ENCODE measurements around the gene ARMH3.

Gene ARMH3

DNA sequence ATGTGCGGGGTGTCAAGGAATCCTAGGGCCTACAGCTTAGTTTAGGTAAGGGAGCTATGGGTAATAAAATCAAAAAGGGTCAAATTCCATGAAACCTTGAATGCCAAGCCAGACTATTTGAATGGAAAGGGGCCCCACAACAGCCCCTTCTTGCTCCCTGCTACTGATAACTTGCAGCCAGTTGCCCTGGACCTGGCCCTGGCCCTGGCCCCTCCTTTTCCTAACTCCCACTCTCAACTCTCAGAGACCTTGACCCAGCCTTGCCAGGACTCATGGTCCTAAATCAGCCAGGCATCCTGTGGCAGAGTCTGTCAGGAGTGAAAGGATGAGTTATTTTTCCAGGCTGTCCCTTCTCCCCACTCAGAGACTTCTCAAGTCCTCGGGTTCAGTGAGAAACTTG is 218.2 kb downstream of the ARMH3 start:
- H3K27ac ChIP-seq (ENCODE audit: low read depth, low read length): no peak overlapping the region
- H3K4me3 ChIP-seq (ENCODE audit: low read length): no peak overlapping the region
- H3K4me2 ChIP-seq (ENCODE audit: low read length): no peak overlapping the region
- no peaks in the 10 kb centered on the region for H3K9me2 ChIP-seq (replicated peaks; ENCODE audit: control insufficient read depth, low read length)
- no peaks in the 10 kb centered on the region for H3K79me2 ChIP-seq (ENCODE audit: control insufficient read depth, low read length)
- no peaks in the 10 kb centered on the region; the same call in 1 of the 2 replicates for H4K20me1 ChIP-seq (ENCODE audit: control insufficient read depth, insufficient read depth, low read depth, low read length)
- H3K9me3 ChIP-seq (ENCODE audit: control insufficient read depth, insufficient read depth, low read length): no peaks in the 10 kb centered on the region
- H3K4me1 ChIP-seq (ENCODE audit: control insufficient read depth, low read length): peaks cover 41% of the 10 kb centered on the region
- TF ChIP-seq EZH2phosphoT487 (IDR thresholded peaks at IDR 0.05; ENCODE audit: borderline replicate concordance, low read length): no peak
- TF ChIP-seq, protein P1, sequence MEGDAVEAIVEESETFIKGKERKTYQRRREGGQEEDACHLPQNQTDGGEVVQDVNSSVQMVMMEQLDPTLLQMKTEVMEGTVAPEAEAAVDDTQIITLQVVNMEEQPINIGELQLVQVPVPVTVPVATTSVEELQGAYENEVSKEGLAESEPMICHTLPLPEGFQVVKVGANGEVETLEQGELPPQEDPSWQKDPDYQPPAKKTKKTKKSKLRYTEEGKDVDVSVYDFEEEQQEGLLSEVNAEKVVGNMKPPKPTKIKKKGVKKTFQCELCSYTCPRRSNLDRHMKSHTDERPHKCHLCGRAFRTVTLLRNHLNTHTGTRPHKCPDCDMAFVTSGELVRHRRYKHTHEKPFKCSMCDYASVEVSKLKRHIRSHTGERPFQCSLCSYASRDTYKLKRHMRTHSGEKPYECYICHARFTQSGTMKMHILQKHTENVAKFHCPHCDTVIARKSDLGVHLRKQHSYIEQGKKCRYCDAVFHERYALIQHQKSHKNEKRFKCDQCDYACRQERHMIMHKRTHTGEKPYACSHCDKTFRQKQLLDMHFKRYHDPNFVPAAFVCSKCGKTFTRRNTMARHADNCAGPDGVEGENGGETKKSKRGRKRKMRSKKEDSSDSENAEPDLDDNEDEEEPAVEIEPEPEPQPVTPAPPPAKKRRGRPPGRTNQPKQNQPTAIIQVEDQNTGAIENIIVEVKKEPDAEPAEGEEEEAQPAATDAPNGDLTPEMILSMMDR (IDR thresholded peaks at IDR 0.05; ENCODE audit: low read depth, low read length, poor library complexity, severe bottlenecking): no peak
- no peaks in the 10 kb centered on the region for H3F3A ChIP-seq (ENCODE audit: control insufficient read depth, insufficient read depth)
- no peaks in the 10 kb centered on the region for H3K36me3 ChIP-seq (ENCODE audit: control insufficient read depth, low read length)
- H3K27me3 ChIP-seq (ENCODE audit: control insufficient read depth, low read length): peaks cover 14% of the 10 kb centered on the region

DNA sequence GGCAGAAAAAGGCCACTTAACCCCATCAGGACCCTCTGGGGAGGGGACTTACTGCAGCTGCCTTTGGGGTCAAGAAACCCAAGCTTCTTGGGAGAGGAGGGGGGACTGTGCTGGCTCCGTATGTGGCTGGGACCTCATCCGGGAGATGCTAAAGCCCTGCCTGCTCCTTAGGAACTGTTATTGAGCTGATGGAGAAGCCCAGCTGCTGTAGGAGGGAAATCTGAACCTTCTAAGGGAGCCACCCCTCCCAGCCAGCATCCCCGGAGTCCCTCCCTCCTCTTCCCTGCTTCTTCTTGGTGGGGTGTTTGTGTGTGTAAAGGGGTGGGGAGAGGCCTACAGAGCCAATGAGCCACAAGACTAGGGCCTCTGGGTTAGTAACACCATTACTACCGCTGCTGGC is 220.6 kb downstream of the ARMH3 start:
- H3K9me2 ChIP-seq (replicated peaks; ENCODE audit: control insufficient read depth, low read length): no peaks in the 10 kb centered on the region
- H3K27ac ChIP-seq (ENCODE audit: low read depth, low read length): no peak overlapping the region
- no peaks in the 10 kb centered on the region for H4K20me1 ChIP-seq (ENCODE audit: control insufficient read depth, insufficient read depth, low read depth, low read length)
- H3F3A ChIP-seq (ENCODE audit: control insufficient read depth, insufficient read depth): peaks cover 3% of the 10 kb centered on the region; the same call in 1 of the 2 replicates
- no peaks in the 10 kb centered on the region for H3K79me2 ChIP-seq (ENCODE audit: control insufficient read depth, low read length)
- no peaks in the 10 kb centered on the region for H3K9me3 ChIP-seq (ENCODE audit: control insufficient read depth, insufficient read depth, low read length)
- H3K27me3 ChIP-seq (ENCODE audit: control insufficient read depth, low read length): no peaks in the 10 kb centered on the region
- H3K4me3 ChIP-seq (ENCODE audit: low read length): no peak overlapping the region
- TF ChIP-seq, protein P1 (IDR thresholded peaks at IDR 0.05; ENCODE audit: low read depth, low read length, poor library complexity, severe bottlenecking): no peak
- no peak for TF ChIP-seq EZH2phosphoT487 (IDR thresholded peaks at IDR 0.05; ENCODE audit: borderline replicate concordance, low read length)
- H3K4me1 ChIP-seq (ENCODE audit: control insufficient read depth, low read length): peaks cover 37% of the 10 kb centered on the region
- no peaks in the 10 kb centered on the region for H3K36me3 ChIP-seq (ENCODE audit: control insufficient read depth, low read length)
- no peak overlapping the region for H3K4me2 ChIP-seq (ENCODE audit: low read length)

DNA sequence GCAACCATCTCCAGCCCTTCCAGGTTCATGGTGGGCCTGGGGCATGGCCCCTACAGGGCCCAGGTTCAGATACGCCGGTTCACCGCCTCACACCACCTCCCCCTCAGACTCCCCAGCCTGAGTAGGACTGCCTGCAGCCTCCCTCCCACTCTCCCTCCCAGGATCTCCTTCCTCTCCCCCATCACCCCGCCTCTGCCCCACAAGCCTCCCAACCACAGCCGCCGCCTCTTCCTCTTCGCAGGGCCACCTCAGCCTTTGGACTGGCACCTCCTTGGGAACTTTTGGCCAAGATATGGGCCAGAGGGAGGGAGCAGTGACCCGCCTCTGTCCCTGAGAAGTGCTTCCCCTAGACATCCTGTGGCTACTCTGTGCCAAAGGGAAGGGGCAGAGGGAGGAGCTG is 221.6 kb downstream of the ARMH3 start:
- H3K4me1 ChIP-seq (ENCODE audit: control insufficient read depth, low read length): peaks cover 36% of the 10 kb centered on the region
- H3K36me3 ChIP-seq (ENCODE audit: control insufficient read depth, low read length): no peaks in the 10 kb centered on the region
- no peaks in the 10 kb centered on the region for H3K9me3 ChIP-seq (ENCODE audit: control insufficient read depth, insufficient read depth, low read length)
- H3K4me3 ChIP-seq (ENCODE audit: low read length): no peak overlapping the region
- H3K79me2 ChIP-seq (ENCODE audit: control insufficient read depth, low read length): no peaks in the 10 kb centered on the region
- H3F3A ChIP-seq (ENCODE audit: control insufficient read depth, insufficient read depth): peaks cover 10% of the 10 kb centered on the region
- H4K20me1 ChIP-seq (ENCODE audit: control insufficient read depth, insufficient read depth, low read depth, low read length): no peaks in the 10 kb centered on the region
- H3K27me3 ChIP-seq (ENCODE audit: control insufficient read depth, low read length): no peaks in the 10 kb centered on the region
- no peak overlapping the region for H3K4me2 ChIP-seq (ENCODE audit: low read length)
- TF ChIP-seq, protein P1 (IDR thresholded peaks at IDR 0.05; ENCODE audit: low read depth, low read length, poor library complexity, severe bottlenecking): no peak
- no peak for TF ChIP-seq EZH2phosphoT487 (IDR thresholded peaks at IDR 0.05; ENCODE audit: borderline replicate concordance, low read length)
- no peaks in the 10 kb centered on the region for H3K9me2 ChIP-seq (replicated peaks; ENCODE audit: control insufficient read depth, low read length)
- H3K27ac ChIP-seq (ENCODE audit: low read depth, low read length): no peak overlapping the region

Measured in DOHH2 (cell line).